GM23248 (cell line): Measurements from ENCODE around the gene KRT6B.

Experiments used
- EZH2 ChIP-seq: fragments of 200-600 bp; sonication (generic); IDR thresholded peaks from 2 replicates; pipeline ENCODE4 v1.6.1; 2018; ENCODE audit warnings: antibody characterized with exemption, mild to moderate bottlenecking; ENCODE audit not compliant: insufficient read depth, poor library complexity, severe bottlenecking
- EZH2phosphoT487 ChIP-seq: fragments of 200-600 bp; sonication (generic); IDR thresholded peaks from 2 replicates; pipeline ENCODE4 v1.6.1; 2018; ENCODE audit warnings: antibody characterized with exemption, moderate library complexity, mild to moderate bottlenecking, low read depth; ENCODE audit not compliant: insufficient read depth

GRCh38 chr12:52446367-52447045 is 5.4 kb downstream of the KRT6B start:
- TF ChIP-seq EZH2, result no peak
- TF ChIP-seq EZH2phosphoT487, result no peak
